CD4-positive, CD25-positive, alpha-beta regulatory T cell (primary cell): ENCODE data around the gene FAAP100. TPM values are rescaled to one million over a fixed set of nuclear protein-coding genes. Genes with fewer than 3 reads are reported as not detected.

Experiments used
- ATAC-seq, 2 donors: fragments of 150-1000 bp; cut with Tn5 transposase; one replicate each; pipeline ENCODE4 v1.10.0; 2021; ENCODE audit warnings: low read depth in 2 of 2, moderate number of reproducible peaks in 2 of 2, moderate library complexity in 1 of 2
- DNase-seq, 3 donors: peaks; one replicate each; pipeline versions ENCODE4 v3.0.0 to v3.0.0-alpha.2; 2012 to 2022; ENCODE audit warnings: mixed read lengths in 1 of 3
- H3K27ac ChIP-seq: one replicate; pipeline ENCODE4 v1.7.0; 2013; ENCODE audit warnings: mild to moderate bottlenecking, low read length; ENCODE audit not compliant: insufficient read depth, poor library complexity, severe bottlenecking
- H3K27me3 ChIP-seq: one replicate; pipeline ENCODE4 v1.7.0; 2013; ENCODE audit warnings: low read length; ENCODE audit not compliant: control insufficient read depth, insufficient read depth
- H3K36me3 ChIP-seq: one replicate; pipeline ENCODE4 v1.7.0; 2013; ENCODE audit warnings: mild to moderate bottlenecking, low read length, moderate library complexity; ENCODE audit not compliant: control insufficient read depth, insufficient read depth
- H3K4me1 ChIP-seq: 2 replicates; pipeline ENCODE4 v1.7.0; 2013; ENCODE audit warnings: mild to moderate bottlenecking, low read length; ENCODE audit not compliant: insufficient read depth, control insufficient read depth, poor library complexity, severe bottlenecking
- H3K4me3 ChIP-seq: one replicate; pipeline ENCODE4 v1.7.0; 2013; ENCODE audit warnings: low read depth, mild to moderate bottlenecking, low read length, moderate library complexity
- H3K9me3 ChIP-seq, 2 experiments: 1 replicate in 1 of 2; 2 replicates in 1 of 2; pipeline ENCODE4 v1.7.0; 2013; ENCODE audit warnings: low read length in 2 of 2, mild to moderate bottlenecking in 1 of 2, moderate library complexity in 1 of 2; ENCODE audit not compliant: control insufficient read depth in 2 of 2
- H3K27ac Mint-ChIP-seq, 3 donors: one replicate each; pipeline ENCODE4 v1.8.0; 2020 to 2022; ENCODE audit warnings: mild to moderate bottlenecking in 3 of 3, mixed read lengths in 3 of 3, moderate library complexity in 2 of 3
- H3K27me3 Mint-ChIP-seq: one replicate; pipeline ENCODE4 v1.8.0; 2022; ENCODE audit warnings: mild to moderate bottlenecking, mixed read lengths
- H3K36me3 Mint-ChIP-seq: one replicate; pipeline ENCODE4 v1.8.0; 2020; ENCODE audit warnings: mixed read lengths
- H3K4me1 Mint-ChIP-seq, 4 donors: one replicate each; pipeline ENCODE4 v1.8.0; 2020 to 2022; ENCODE audit warnings: mixed read lengths in 4 of 4, mild to moderate bottlenecking in 1 of 4
- H3K4me3 Mint-ChIP-seq, 4 donors: one replicate each; pipeline ENCODE4 v1.8.0; 2020 to 2022; ENCODE audit warnings: mild to moderate bottlenecking in 4 of 4, mixed read lengths in 4 of 4, moderate library complexity in 3 of 4
- H3K9me3 Mint-ChIP-seq, 7 donors: one replicate each; pipeline ENCODE4 v1.8.0; 2020 to 2022; ENCODE audit warnings: mixed read lengths in 7 of 7, mild to moderate bottlenecking in 3 of 7, moderate library complexity in 2 of 7
- polyA plus RNA-seq, 4 donors: library from polyadenylated mRNA; unstranded; fragments of 300-500 nt; fragmentation: Illumina TruSeq; gene quantifications; one replicate each; pipeline ENCODE4 v1.2.3, GENCODE V29; 2021
- total RNA-seq: library from RNA; stranded (reverse); gene quantifications from one replicate; pipeline ENCODE4 v1.2.3, GENCODE V29; 2022

The FAAP100 gene
- total and polyA plus RNA-seq, 5 donors from 2014 or later: 8.2 to 28.1 (median 11.5) TPM

DNA sequence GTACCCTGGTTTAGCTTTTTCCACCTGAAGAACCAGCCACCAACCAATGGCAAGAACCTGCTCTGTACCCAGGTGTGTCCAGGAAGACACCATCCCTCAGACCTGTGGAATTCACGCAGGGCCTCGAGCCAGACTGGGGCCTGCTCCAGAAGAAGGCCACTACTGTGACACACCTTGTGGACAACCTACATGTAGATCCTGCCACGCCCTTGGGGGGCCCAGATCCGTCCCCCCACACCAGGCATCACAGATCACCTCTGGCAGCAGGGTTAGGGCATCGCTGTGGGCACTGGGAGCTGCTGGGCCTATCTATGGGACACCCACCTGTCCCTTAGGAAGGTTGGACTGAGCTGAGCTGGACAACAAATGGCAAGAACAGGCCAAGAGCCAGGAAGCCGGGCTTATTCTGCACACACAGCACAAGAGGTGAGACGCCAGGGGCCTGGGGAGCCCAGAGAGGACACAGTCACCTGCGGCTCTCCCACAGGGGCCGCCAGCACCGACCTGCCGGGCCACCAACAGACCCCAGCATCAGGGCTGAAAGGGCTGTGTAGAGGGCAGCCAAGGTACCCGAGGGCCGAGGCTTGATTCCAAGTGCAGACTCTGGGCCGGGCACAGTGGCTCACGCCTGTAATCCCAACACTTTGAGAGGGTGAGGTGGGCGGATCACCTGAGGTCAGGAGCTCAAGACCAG is 7.7 kb downstream of the FAAP100 start:
- Mint-ChIP-seq H3K27ac (no peak overlapping the region), H3K4me3 (no peak overlapping the region), H3K27me3 (no peaks in the 10 kb centered on the region), H3K9me3 (no peaks in the 10 kb centered on the region), H3K36me3 (peaks cover 12% of the 10 kb centered on the region), H3K4me1 (peaks cover 0 to 4% (median 2%) of the 10 kb centered on the region in 4 donors)
- no peak overlapping the region for H3K4me3 ChIP-seq
- no peak overlapping the region for H3K27ac ChIP-seq
- H3K4me1 ChIP-seq: no peaks in the 10 kb centered on the region
- no peak for ATAC-seq
- H3K36me3 ChIP-seq: peaks cover 21% of the 10 kb centered on the region
- H3K27me3 ChIP-seq: no peaks in the 10 kb centered on the region
- no peak for DNase-seq
- no peaks in the 10 kb centered on the region for H3K9me3 ChIP-seq

DNA sequence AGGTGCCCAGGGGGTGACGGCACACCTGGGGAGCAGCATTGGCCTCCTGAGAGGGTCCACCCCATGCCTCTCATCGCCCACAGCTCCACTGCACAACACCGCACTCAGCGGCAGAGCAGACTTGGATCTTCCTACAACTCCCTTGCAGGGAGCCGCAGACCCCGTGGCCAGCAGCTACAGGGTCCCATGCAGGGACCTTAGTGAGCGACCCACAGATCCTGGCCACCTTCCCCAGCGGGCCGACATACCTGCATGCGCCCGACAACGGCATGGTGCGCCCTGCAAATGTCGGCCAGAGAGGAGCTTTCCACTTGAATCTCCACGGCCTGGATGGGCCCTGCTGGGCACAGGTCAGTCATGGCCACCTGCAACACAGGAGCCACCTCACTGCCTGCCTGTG is 8.4 kb downstream of the FAAP100 start:
- no peaks in the 10 kb centered on the region for H3K9me3 Mint-ChIP-seq
- H3K36me3 Mint-ChIP-seq: peaks cover 9% of the 10 kb centered on the region
- no peak for ATAC-seq

GRCh38 chr17:81543339-81543675 is 8.8 kb downstream of the FAAP100 start:
- Histone ChIP-seq H3K27me3 (no peaks in the 10 kb centered on the region), H3K4me1 (no peaks in the 10 kb centered on the region), H3K27ac (no peak overlapping the region), H3K9me3 (no peaks in the 10 kb centered on the region), H3K4me3 (no peak overlapping the region), H3K36me3 (peaks cover 21% of the 10 kb centered on the region)
- peaks cover 4% of the 10 kb centered on the region for H3K27me3 Mint-ChIP-seq
- no peak overlapping the region for H3K27ac Mint-ChIP-seq
- H3K9me3 Mint-ChIP-seq: no peaks in the 10 kb centered on the region
- peaks cover 9% of the 10 kb centered on the region for H3K36me3 Mint-ChIP-seq
- H3K4me1 Mint-ChIP-seq: peaks cover 0 to 4% (median 0%) of the 10 kb centered on the region in 4 donors
- no peak for DNase-seq
- no peak overlapping the region for H3K4me3 Mint-ChIP-seq
- no peak for ATAC-seq

More for the DNA sequence above, 8.4 kb downstream of the FAAP100 start:
- no peak for DNase-seq
- Histone ChIP-seq H3K4me3 (no peak overlapping the region), H3K4me1 (no peaks in the 10 kb centered on the region), H3K36me3 (peaks cover 19% of the 10 kb centered on the region), H3K27ac (no peak overlapping the region), H3K9me3 (no peaks in the 10 kb centered on the region), H3K27me3 (no peaks in the 10 kb centered on the region)
- Mint-ChIP-seq H3K27me3 (no peaks in the 10 kb centered on the region), H3K27ac (no peak overlapping the region), H3K4me3 (no peak overlapping the region), H3K4me1 (peaks cover 0 to 4% (median 0%) of the 10 kb centered on the region in 4 donors)

DNA sequence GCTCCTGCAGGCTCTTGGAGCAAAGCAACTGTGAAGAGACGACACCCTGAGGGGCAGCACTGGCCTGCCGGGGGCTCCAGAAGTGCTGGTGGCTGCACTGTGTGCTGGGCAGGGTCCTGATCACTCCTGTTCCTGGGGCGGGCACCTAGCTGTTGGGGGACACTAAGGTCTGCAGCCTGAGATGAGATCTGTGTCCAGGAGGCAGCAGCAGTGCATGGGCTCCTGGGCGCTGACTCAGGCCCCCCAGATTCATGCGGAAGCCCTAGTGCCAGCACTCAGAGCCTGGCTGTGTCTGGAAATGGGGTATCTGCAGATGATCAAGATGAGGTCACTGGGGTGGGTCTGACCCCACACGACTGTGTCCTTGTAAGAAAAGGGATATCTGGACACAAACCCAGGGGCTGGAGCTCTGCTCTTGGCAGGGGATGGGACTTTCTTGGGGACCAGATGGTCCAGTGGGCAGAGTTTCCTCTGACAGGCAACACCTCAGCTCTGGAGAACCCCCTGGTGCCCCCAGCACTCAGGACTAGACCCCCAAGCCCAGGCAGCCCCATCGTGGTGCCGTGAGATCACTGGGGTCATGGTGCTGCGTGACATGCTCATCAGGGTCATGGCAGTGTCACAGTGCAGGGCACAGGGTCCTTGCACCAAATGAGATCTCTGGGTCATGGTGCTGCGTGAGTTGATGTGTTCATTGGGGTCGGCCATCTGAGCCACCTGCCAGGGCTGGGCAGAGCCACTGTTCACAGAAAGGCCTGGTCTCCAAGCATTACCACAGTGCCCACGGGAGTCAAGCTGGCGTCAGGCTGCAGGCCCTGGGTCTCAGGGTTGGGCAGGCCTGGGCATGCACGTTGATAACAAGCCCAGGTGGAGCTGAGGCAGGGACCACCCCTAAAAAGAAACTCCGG is 9.5 kb downstream of the FAAP100 start:
- peak overlapping the region in 1 of 3 donors; percentile 48 for H3K27ac Mint-ChIP-seq
- ATAC-seq (no peak), DNase-seq (no peak)
- H3K36me3 Mint-ChIP-seq: peaks cover 14% of the 10 kb centered on the region
- Histone ChIP-seq H3K36me3 (peaks cover 23% of the 10 kb centered on the region), H3K9me3 (no peaks in the 10 kb centered on the region), H3K4me3 (no peak overlapping the region), H3K27me3 (no peaks in the 10 kb centered on the region), H3K27ac (no peak overlapping the region), H3K4me1 (no peaks in the 10 kb centered on the region)
- H3K27me3 Mint-ChIP-seq: peaks cover 5% of the 10 kb centered on the region
- no peaks in the 10 kb centered on the region for H3K9me3 Mint-ChIP-seq
- peaks cover 0 to 4% (median 0%) of the 10 kb centered on the region in 4 donors for H3K4me1 Mint-ChIP-seq
- no peak overlapping the region for H3K4me3 Mint-ChIP-seq

- no peak for ATAC-seq
- H3K27ac Mint-ChIP-seq: no peak overlapping the region
- Histone ChIP-seq H3K36me3 (peaks cover 15% of the 10 kb centered on the region), H3K27me3 (no peaks in the 10 kb centered on the region), H3K27ac (no peak overlapping the region), H3K4me3 (no peak overlapping the region), H3K4me1 (peaks cover 10% of the 10 kb centered on the region), H3K9me3 (no peaks in the 10 kb centered on the region)
- peak overlapping the region in 1 of 4 donors; percentile 51 for H3K4me3 Mint-ChIP-seq
- peaks cover 9% of the 10 kb centered on the region for H3K36me3 Mint-ChIP-seq
- DNase-seq: no peak
- no peaks in the 10 kb centered on the region for H3K9me3 Mint-ChIP-seq
- peaks cover 7% of the 10 kb centered on the region for H3K27me3 Mint-ChIP-seq
- H3K4me1 Mint-ChIP-seq: peaks cover 0 to 4% (median 0%) of the 10 kb centered on the region in 4 donors
Observed at GRCh38 chr17:81541123-81541522, 11.0 kb downstream of the FAAP100 start.

DNA sequence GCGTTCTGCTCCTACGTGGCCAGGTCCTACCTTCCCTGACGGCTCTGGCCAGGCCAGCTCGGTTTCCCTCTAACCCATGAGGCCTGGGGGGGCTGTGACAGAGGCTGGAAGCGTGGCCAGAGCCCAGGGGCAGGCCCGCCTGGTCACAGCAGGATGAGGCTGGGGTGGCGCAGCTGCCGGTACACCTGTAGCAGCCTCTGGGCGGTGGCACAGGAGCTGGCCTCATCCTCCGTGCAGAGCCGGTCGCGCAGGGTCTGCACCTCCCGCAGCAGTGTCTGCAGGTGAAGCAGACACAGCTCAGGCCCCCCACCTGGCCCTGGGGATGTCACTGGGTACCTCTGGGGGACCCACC is 11.5 kb downstream of the FAAP100 start:
- H3K27me3 ChIP-seq: no peaks in the 10 kb centered on the region
- H3K4me3 Mint-ChIP-seq: no peak overlapping the region
- DNase-seq (no peak), ATAC-seq (no peak)
- H3K4me1 ChIP-seq: peaks cover 11% of the 10 kb centered on the region
- H3K4me3 ChIP-seq: no peak overlapping the region
- no peaks in the 10 kb centered on the region for H3K4me1 Mint-ChIP-seq
- no peak overlapping the region for H3K27ac Mint-ChIP-seq
- peaks cover 10% of the 10 kb centered on the region for H3K36me3 ChIP-seq
- H3K36me3 Mint-ChIP-seq: peaks cover 9% of the 10 kb centered on the region
- H3K9me3 ChIP-seq: no peaks in the 10 kb centered on the region
- peaks cover 11% of the 10 kb centered on the region for H3K27me3 Mint-ChIP-seq
- no peaks in the 10 kb centered on the region for H3K9me3 Mint-ChIP-seq
- H3K27ac ChIP-seq: no peak overlapping the region

- no peaks in the 10 kb centered on the region for H3K9me3 Mint-ChIP-seq
- peaks cover 10% of the 10 kb centered on the region for H3K36me3 ChIP-seq
- ATAC-seq: no peak
Observed at GRCh38 chr17:81539961-81540675, 12.0 kb downstream of the FAAP100 start.

More at GRCh38 chr17:81539961-81540675, 12.0 kb downstream of the FAAP100 start:
- Histone ChIP-seq H3K27ac (no peak overlapping the region), H3K27me3 (no peaks in the 10 kb centered on the region), H3K4me1 (peaks cover 11% of the 10 kb centered on the region), H3K4me3 (no peak overlapping the region), H3K9me3 (no peaks in the 10 kb centered on the region)
- no peak overlapping the region for H3K27ac Mint-ChIP-seq
- H3K4me3 Mint-ChIP-seq: no peak overlapping the region
- no peak for DNase-seq
- peaks cover 11% of the 10 kb centered on the region for H3K27me3 Mint-ChIP-seq
- no peaks in the 10 kb centered on the region for H3K4me1 Mint-ChIP-seq
- H3K36me3 Mint-ChIP-seq: peaks cover 9% of the 10 kb centered on the region
